NCI-H1092 treated with DMSO at 0.1 percent for 48 hours (cell line): ENCODE measurements around the gene ACSL3.
A peak's percentile ranks its signal among the peaks of the same experiment; 100 is the strongest.
"Not testable (repeated sequence)": the region's sequence is repeated elsewhere in the genome, so short reads cannot be mapped to it uniquely, and the experiment has no call there.

Experiments used
- DNase-seq: peaks from one replicate; lab custom pipeline; 2025; lab: John Stamatoyannopoulos, UW

ACSL3 gene

DNA sequence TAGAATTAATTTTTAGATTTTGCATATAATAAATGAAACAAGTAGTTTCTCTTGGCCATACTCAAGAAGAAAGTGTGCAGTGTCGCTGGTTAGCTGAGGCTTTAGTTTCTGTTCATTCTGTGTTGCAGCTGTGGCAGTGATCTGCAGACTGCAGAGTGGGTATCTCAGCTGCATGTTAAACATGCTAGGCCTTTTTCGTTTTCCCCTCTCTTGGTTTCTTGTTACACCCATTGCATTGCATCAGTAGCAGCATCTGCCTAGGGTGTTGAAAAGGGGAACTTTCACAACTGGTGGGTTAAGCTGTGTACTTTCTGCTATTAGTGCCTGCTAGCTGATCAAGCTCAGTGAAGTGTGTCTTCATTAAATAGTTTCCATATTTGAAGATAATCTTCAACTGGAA is 51.3 kb downstream of the ACSL3 start:
- no peak for DNase-seq

- no peak for DNase-seq
Measured at GRCh38 chr2:222912776-222913175, 51.9 kb downstream of the ACSL3 start.

DNA sequence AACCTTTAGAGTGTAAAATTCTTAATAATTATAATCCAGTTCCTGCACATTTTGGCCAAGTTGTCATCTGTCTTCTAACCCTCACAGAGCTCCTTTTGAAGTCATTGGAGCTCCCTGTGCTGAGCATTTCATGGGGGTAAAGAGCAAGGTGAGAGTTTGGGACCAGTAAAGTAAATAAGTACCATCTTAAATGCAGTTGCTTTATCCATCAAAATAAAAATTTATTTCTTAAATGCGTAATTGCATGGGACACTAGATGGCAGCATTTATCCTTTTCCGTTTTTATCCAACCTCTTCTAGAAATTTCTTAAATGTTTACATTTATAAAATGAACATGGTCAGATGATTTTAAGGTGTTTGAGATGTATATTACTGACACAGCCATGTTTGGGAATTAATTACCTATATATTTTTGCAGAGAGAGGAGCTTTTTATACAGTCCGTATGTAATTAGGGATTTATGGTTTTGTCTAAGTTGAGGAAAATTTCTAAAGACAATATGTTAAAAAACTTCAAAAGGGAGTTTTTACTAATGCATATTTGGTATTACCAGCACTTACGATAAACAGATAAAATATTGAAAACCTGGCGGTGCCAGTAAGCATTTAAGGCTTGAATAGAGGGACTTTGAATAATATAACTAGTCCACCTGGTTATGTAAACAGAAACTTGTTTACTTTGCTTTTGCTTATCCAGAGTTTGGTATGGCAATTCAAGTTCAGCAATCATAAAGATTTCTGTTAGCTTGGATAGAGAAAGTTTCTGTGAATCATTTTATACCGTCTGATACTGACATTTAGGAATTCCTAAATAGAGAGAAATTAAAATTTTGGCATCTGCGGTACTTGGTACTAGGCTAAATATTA is 54.5 kb downstream of the ACSL3 start:
- no peak for DNase-seq

- DNase-seq: no peak
Measured at GRCh38 chr2:222916229-222917197, 55.7 kb downstream of the ACSL3 start.

DNA sequence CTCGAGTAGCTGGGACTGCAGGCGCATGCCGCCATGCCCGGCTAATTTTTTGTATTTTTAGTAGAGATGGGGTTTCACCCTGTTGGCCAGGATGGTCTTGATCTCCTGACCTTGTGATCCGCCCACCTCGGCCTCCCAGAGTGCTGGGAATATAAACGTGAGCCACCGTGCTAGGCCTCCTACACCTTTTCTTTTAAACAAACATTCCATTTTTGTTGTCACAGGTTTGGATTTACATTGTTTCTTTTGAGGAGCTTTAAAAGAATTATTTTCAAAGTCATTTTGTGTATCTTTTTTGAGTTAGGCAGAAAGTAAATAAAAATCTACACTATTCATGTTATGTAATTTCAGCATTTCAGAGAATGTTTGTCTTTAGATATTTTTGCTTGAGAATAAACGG is 56.4 kb downstream of the ACSL3 start:
- not testable (repeated sequence) for DNase-seq

- no peak for DNase-seq
Measured at GRCh38 chr2:222919841-222920526, 59.1 kb downstream of the ACSL3 start.

DNA sequence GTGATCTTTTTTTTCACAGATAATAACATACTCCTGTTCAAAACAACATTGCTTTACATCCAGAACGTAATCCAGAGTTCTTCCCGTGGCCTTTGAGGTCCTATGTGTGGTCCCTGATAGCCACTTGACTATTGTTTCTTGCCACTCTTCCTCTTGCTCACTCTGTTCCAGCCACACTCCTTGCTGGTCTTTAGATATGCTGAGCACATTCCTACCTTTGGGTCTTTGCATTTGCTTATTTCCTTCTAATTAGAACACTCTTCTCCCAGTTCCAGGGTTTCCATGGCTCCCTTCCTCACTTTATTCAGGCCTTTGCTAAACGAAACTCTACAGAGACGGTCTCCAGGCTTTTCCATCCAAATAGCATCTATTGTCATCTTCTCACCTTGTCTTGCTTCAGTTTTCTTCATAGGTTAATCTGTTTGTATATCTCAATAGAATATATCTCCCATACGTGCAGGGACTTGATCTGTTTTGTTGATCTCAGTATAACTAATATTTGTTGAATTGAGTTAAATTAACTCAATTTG is 59.9 kb downstream of the ACSL3 start:
- DNase-seq: no peak

DNA sequence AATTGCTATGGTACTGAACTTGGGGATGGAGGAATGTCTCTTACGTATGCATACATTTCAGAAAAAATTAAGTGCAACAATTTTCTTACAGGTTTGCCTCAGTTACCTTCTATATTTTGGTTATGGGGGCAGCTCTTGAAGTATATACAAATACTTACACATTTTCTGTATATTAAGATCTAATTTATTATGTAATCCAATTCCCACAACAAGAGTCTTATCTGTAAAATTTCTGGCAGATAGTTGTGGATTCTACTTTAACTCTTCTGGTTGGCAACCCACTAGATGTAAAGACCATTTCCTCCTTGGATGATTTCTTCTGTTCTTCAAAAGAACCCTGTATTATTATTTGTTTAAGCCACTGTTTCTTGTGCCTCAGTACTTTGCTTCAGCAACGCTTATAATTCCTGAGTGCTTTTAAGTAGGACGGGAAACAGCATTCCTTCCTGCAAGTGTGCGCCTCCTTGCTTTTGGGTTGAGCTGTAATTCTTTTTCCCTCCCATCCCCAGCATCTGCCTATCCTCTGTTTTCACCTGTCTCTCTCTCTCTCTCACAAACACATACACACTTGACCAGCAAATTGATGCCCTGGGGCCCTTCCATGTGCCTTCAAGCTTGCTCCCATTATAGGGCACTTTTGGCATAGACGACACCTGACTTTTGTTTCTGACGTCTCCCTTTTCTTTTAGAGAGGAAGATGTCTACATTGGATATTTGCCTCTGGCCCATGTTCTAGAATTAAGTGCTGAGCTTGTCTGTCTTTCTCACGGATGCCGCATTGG is 61.4 kb downstream of the ACSL3 start:
- no peak for DNase-seq

DNA sequence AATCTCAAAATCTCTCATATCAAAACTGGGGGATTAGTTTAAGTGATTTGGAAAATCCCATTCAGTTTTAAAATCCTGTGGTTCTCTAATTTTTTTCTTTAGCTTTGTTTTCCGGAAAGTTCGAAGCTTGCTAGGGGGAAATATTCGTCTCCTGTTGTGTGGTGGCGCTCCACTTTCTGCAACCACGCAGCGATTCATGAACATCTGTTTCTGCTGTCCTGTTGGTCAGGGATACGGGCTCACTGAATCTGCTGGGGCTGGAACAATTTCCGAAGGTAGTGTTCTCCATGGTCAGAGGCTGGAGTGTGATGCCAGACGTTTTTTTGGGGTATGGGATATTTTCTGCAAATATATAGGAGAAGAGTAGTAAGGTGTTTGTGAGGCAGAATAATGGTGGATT is 66.1 kb downstream of the ACSL3 start:
- DNase-seq: no peak

DNA sequence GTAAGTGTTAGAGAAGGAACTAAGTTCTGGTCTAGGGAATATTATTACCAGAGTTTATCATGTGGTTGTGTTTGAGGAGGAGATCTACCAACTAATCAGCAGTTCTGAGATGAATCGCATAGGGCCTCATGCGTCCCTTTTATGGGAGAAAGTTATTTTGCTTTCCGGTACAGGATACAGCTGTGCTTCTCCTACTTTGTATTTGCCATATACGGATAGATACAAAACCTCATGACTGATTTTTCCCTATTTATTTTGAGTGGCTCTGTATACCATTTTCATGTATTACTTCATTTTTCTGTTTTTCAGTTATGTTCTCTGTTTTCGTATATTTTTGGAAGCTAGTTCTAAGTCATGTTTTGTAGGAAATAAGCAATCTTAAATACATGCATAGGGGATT is 66.8 kb downstream of the ACSL3 start:
- DNase-seq: no peak

GRCh38 chr2:222928335-222928734 is 67.5 kb downstream of the ACSL3 start:
- no peak for DNase-seq

GRCh38 chr2:222930862-222931261 is 70.0 kb downstream of the ACSL3 start:
- no peak for DNase-seq

GRCh38 chr2:222931659-222932058 is 70.8 kb downstream of the ACSL3 start:
- no peak for DNase-seq

DNA sequence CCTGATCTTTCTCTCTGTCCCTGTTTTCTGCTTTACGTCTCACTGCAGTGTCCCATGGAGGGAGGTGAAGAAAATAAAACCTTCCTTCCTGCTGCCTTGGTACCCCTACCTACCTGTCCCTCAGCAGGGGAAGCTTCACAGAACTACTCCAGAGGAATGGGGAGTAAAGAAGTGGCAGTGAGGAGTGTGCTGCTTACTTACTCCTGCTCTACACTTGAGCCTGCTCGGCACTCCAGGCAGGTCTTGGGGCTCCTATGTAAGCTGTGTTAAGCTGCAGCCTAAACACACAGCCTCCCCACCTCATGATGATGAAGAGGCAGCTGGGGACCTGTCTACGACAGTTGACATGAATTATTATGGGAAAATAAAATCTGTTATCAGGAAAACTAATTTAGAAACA is 72.6 kb downstream of the ACSL3 start:
- no peak for DNase-seq

DNA sequence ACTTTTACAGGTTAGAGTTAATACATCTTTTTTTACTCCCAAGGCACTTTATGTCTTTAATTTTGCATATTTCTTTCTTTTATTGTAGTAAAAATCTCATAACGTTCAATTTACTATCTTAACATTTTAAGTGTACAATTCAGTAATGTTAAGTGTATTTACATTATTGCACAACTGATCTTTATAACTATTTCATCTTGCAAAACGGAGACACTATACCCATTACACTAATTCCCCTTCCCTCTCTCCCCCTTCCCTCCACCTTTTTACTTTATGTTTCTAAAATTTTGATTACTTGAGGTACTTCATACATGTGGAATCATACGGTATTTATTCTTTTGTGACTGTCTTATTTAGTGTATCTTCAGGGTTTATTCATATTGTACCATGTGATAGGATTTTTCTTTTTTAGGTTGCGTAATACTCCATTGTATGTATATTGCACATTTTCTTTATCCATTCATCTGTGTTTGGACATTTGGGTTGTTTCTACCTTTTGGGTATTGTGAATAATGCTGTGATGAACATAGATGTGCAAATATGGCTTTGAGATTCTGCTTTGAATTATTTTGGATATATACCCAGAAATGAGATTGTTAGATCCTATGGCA is 75.0 kb downstream of the ACSL3 start:
- DNase-seq: no peak

DNA sequence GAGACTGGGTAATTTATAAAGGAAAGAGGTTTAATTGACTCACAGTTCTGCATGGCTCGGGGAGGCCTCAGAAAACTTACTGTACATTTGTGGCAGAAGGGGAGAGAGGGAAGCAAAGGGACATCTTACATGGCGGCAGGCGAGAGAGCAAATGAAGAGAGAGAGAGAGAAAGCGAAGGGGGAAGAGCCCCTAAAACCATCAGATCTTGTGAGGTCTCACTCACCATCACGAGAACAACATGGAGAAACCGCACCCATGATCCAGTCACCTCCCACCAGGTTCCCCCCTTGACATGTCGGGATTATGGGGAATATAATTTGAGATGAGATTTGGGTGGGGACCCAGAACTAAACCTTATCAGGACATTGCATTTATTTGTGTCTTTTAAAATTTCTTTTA is 75.9 kb downstream of the ACSL3 start:
- DNase-seq: no peak

GRCh38 chr2:222938327-222938726 is 77.5 kb downstream of the ACSL3 start:
- no peak for DNase-seq

DNA sequence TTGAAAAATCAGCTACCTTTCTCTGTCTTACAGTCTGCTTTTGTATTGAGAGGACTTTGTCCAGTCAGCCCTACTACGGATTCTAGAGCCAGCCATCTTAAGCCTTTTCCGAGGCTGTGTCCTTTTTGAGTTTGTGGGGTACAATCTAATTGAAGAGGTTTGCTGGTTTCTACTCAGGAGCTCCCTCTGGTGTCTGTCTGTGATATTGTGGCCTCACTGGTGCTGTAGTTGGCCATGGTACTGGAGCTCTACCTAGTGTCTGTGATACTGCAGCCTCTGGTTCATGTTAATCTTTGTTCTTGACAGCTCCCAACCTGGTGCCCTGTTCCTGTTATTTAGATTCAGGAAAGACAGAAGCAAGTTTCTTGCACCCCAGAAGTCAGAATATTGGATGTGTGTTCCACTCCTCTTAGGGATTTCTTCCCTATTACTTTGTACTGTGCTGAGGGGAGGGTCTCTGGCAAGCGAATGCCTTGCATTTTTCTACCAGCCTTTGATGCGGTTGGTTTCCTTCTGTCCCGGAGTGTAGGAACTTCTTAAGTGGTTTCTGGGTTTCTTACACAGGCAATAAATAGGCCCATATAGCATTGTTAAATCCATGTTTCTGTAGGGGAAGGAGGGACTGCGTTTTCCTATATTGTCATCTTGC is 78.5 kb downstream of the ACSL3 start:
- peak; percentile 12 for DNase-seq

DNA sequence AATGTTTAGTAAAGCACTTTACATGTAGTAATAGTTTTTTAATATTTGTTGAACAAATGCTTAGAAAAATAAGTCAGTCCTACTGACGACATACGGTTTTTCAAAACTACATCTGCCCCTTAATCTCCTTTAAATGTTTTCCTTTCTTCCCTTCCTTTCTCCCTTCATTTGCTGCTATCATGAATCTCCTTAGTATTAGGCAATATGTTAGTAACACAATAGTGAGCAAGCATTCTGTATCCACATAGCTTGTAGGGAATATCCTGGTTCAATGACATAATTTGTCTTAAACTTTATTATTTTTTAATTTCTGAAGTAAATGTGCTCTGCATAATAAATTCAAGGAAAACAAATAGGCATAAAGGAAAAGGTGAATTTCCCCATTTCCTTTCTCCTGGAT is 79.1 kb downstream of the ACSL3 start:
- no peak for DNase-seq

- DNase-seq: no peak
Measured at GRCh38 chr2:222941510-222942032, 80.7 kb downstream of the ACSL3 start.
